GM18526 (cell line): ENCODE results near the gene SLITRK5.

Source experiments
- POLR2A ChIP-seq: IDR thresholded peaks from 3 replicates; pipeline ENCODE4 v1.6.1; 2011; ENCODE audit not compliant: insufficient read length; ENCODE audit errors: extremely low read depth

The SLITRK5 gene

GRCh38 chr13:87680298-87680697 is 9.1 kb downstream of the SLITRK5 start:
- TF ChIP-seq POLR2A, result no peak

GRCh38 chr13:87684850-87685742 is 13.9 kb downstream of the SLITRK5 start:
- no peak for TF ChIP-seq POLR2A

- TF ChIP-seq POLR2A, result no peak
Observed at GRCh38 chr13:87696458-87696857, 25.3 kb downstream of the SLITRK5 start.

DNA sequence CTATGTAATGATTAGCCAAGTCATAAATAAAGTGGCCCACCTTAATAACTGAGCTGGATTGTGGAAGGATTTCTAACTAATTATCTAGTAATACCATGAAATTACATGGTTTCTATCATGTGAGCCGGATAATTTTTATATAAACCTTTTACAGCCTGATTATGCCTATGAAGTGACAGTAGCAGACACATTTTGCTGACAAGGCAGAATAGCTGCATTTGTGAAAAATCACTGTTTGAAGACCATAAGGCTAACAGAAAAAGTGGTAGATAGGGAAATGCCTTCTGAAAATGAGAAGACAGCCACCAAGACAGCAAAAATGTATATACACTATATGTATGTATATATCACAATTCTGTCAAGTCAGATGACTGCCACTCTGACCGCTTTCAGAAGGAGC is 27.1 kb downstream of the SLITRK5 start:
- TF ChIP-seq POLR2A, result no peak

DNA sequence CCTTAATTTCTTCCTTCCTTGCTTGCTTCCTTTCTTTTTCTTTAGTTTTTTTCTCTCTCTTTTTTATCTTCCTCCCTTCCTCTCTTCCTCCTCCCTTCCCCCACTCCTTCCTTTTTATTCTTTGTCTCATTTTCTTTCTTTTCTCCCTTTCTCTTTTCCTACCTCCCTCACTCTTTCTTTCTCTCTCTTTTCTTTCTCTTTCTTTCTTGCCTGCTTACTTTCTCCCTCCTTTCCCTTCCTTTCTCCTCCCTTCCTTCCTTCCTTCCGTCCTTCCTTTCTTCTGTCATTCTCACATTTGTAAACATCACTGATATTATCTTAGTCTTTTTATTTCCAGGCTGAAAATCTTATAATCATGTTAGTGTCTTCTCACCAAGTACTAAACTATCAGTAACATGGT is 38.8 kb downstream of the SLITRK5 start:
- no peak for TF ChIP-seq POLR2A

- TF ChIP-seq POLR2A, result no peak
Observed at GRCh38 chr13:87712012-87712411, 40.8 kb downstream of the SLITRK5 start.
